ENCODE results near the gene MUSK. TPM values are rescaled to one million over a fixed set of nuclear protein-coding genes. Genes with fewer than 3 reads are reported as not detected.

MUSK gene
- total and polyA plus RNA-seq, 2 experiments from 2014 or later: not detected

- H4K20me1 ChIP-seq (replicated peaks; ENCODE audit: insufficient read depth): no peaks in the 10 kb centered on the region
- no peaks in the 10 kb centered on the region for H3F3A ChIP-seq (replicated peaks; ENCODE audit: low read depth)
- H3K27me3 Mint-ChIP-seq (ENCODE audit: insufficient read depth, low read depth, poor library complexity): no peaks in the 10 kb centered on the region
- H3K36me3 Mint-ChIP-seq (ENCODE audit: low read depth): no peaks in the 10 kb centered on the region; the same call in 1 of the 3 replicates
- no peaks in the 10 kb centered on the region for H3K36me3 ChIP-seq (ENCODE audit: insufficient read depth)
- DNase-seq (ENCODE audit: low spot score) (no peak), ATAC-seq (no peak)
- no peaks in the 10 kb centered on the region for H3K4me1 ChIP-seq (ENCODE audit: insufficient read depth)
- no peaks in the 10 kb centered on the region for H3K27me3 ChIP-seq (ENCODE audit: insufficient read depth)
- H3K4me3 ChIP-seq: no peak overlapping the region
- H3K9me2 ChIP-seq (ENCODE audit: insufficient read depth): no peaks in the 10 kb centered on the region
- H3K4me3 Mint-ChIP-seq: no peak overlapping the region
- peaks cover 8% of the 10 kb centered on the region; the same call in 2 of the 3 replicates for H3K9me3 Mint-ChIP-seq
- H3K79me2 ChIP-seq (replicated peaks; ENCODE audit: insufficient read depth): no peaks in the 10 kb centered on the region
- no peak overlapping the region for H3K27ac ChIP-seq (ENCODE audit: low read depth)
- no peak for TF ChIP-seq EZH2phosphoT487 (IDR thresholded peaks at IDR 0.05; ENCODE audit: unreplicated experiment)
- TF ChIP-seq ZNF114 (CRISPR knock-in tag; IDR thresholded peaks at IDR 0.05): no peak
- TF ChIP-seq CREB1 (CRISPR knock-in tag; IDR thresholded peaks at IDR 0.05; ENCODE audit: low read depth): no peak
- no peak for TF ChIP-seq NANOG (IDR thresholded peaks at IDR 0.05; ENCODE audit: borderline replicate concordance)
- TF ChIP-seq EZH2 (IDR thresholded peaks at IDR 0.05; ENCODE audit: low read depth, unreplicated experiment): no peak
- TF ChIP-seq ETS1 (IDR thresholded peaks at IDR 0.05): no peak
- no peak for TF ChIP-seq CTCF (conservative IDR thresholded peaks at IDR 0.05; ENCODE audit: low read depth in 2 of 2)
- no peak for TF ChIP-seq ZNF331 (CRISPR knock-in tag; IDR thresholded peaks at IDR 0.05; ENCODE audit: low read depth)
- no peak for TF ChIP-seq POLR2AphosphoS5 (IDR thresholded peaks at IDR 0.05; ENCODE audit: low read depth)
- TF ChIP-seq JUNB (IDR thresholded peaks at IDR 0.05; ENCODE audit: unreplicated experiment): no peak
- TF ChIP-seq REST (IDR thresholded peaks at IDR 0.05; ENCODE audit: unreplicated experiment): no peak
- TF ChIP-seq, protein P1, sequence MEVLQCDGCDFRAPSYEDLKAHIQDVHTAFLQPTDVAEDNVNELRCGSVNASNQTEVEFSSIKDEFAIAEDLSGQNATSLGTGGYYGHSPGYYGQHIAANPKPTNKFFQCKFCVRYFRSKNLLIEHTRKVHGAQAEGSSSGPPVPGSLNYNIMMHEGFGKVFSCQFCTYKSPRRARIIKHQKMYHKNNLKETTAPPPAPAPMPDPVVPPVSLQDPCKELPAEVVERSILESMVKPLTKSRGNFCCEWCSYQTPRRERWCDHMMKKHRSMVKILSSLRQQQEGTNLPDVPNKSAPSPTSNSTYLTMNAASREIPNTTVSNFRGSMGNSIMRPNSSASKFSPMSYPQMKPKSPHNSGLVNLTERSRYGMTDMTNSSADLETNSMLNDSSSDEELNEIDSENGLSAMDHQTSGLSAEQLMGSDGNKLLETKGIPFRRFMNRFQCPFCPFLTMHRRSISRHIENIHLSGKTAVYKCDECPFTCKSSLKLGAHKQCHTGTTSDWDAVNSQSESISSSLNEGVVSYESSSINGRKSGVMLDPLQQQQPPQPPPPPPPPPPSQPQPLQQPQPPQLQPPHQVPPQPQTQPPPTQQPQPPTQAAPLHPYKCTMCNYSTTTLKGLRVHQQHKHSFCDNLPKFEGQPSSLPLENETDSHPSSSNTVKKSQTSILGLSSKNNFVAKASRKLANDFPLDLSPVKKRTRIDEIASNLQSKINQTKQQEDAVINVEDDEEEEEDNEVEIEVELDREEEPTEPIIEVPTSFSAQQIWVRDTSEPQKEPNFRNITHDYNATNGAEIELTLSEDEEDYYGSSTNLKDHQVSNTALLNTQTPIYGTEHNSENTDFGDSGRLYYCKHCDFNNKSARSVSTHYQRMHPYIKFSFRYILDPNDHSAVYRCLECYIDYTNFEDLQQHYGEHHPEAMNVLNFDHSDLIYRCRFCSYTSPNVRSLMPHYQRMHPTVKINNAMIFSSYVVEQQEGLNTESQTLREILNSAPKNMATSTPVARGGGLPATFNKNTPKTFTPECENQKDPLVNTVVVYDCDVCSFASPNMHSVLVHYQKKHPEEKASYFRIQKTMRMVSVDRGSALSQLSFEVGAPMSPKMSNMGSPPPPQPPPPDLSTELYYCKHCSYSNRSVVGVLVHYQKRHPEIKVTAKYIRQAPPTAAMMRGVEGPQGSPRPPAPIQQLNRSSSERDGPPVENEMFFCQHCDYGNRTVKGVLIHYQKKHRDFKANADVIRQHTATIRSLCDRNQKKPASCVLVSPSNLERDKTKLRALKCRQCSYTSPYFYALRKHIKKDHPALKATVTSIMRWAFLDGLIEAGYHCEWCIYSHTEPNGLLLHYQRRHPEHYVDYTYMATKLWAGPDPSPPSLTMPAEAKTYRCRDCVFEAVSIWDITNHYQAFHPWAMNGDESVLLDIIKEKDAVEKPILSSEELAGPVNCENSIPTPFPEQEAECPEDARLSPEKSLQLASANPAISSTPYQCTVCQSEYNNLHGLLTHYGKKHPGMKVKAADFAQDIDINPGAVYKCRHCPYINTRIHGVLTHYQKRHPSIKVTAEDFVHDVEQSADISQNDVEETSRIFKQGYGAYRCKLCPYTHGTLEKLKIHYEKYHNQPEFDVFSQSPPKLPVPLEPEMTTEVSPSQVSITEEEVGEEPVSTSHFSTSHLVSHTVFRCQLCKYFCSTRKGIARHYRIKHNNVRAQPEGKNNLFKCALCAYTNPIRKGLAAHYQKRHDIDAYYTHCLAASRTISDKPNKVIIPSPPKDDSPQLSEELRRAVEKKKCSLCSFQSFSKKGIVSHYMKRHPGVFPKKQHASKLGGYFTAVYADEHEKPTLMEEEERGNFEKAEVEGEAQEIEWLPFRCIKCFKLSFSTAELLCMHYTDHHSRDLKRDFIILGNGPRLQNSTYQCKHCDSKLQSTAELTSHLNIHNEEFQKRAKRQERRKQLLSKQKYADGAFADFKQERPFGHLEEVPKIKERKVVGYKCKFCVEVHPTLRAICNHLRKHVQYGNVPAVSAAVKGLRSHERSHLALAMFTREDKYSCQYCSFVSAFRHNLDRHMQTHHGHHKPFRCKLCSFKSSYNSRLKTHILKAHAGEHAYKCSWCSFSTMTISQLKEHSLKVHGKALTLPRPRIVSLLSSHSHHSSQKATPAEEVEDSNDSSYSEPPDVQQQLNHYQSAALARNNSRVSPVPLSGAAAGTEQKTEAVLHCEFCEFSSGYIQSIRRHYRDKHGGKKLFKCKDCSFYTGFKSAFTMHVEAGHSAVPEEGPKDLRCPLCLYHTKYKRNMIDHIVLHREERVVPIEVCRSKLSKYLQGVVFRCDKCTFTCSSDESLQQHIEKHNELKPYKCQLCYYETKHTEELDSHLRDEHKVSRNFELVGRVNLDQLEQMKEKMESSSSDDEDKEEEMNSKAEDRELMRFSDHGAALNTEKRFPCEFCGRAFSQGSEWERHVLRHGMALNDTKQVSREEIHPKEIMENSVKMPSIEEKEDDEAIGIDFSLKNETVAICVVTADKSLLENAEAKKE (CRISPR knock-in tag; IDR thresholded peaks at IDR 0.05): no peak
- no peak for TF ChIP-seq STAT1 (IDR thresholded peaks at IDR 0.05; ENCODE audit: unreplicated experiment)
- H3K4me2 ChIP-seq: no peak overlapping the region
- no peak overlapping the region for H2AFZ ChIP-seq
- no peaks in the 10 kb centered on the region for H3K4me1 Mint-ChIP-seq
- no peak overlapping the region for H3K27ac Mint-ChIP-seq
These were observed 27.3 kb upstream of the MUSK start for GRCh38 chr9:110641293-110641692.

Data from GM23338 (cell line).